Measurements from ENCODE around the gene TOX2. TPM values are rescaled to one million over a fixed set of nuclear protein-coding genes. Genes with fewer than 3 reads are reported as not detected.

TOX2 gene
- total RNA-seq, 1 experiment from 2014 or later = 1.7 TPM

DNA sequence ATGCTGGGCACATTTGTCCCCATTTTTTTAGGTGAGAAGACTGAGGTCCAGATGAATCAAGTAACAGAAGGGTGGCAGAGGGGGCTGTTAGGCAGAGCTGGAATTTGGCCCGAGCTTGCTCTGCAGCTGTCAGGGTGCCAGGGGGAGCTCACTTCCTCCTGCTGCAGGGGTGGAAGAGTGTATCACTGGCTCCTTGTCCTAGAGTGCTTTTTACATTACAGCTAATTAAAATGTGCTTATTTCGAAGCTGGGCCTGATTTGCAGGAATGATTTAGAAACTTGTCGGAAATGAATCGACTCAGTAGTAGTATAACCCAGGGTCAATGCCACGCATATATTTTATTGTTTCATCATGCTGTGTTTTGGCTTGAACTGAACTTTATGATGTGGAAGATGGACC lies 11.1 kb downstream of the TOX2 start:
- H3K36me3 Mint-ChIP-seq (ENCODE audit: insufficient read depth in 1 of 3, low read depth in 3 of 3) = no peaks in the 10 kb centered on the region
- DNase-seq = no peak
- H3K4me1 Mint-ChIP-seq = peaks cover 21 to 25% of the 10 kb centered on the region in 2 experiments
- Histone ChIP-seq H3K4me1 (ENCODE audit: insufficient read depth, low read length) (no peaks in the 10 kb centered on the region; the same call in 1 of the 2 replicates), H2BK20ac (ENCODE audit: low read depth, low read length, poor library complexity, severe bottlenecking) (no peak overlapping the region), H2BK15ac (ENCODE audit: low read depth, low read length) (no peak overlapping the region), H3T11ph (ENCODE audit: low read length) (no peak overlapping the region), H2AK5ac (ENCODE audit: insufficient read length, low read length) (no peak overlapping the region), H4K5ac (ENCODE audit: insufficient read length, low read depth, low read length) (no peak overlapping the region), H2BK120ac (ENCODE audit: low read depth, low read length, poor library complexity, severe bottlenecking) (no peak overlapping the region), H2AFZ (ENCODE audit: low read length) (no peak overlapping the region), H3K79me1 (ENCODE audit: insufficient read depth, low read depth, low read length, poor library complexity, severe bottlenecking) (no peaks in the 10 kb centered on the region), H2BK5ac (ENCODE audit: insufficient read length, low read length) (no peak overlapping the region), H4K20me1 (ENCODE audit: control insufficient read depth, insufficient read depth, insufficient read length) (no peaks in the 10 kb centered on the region), H3K4ac (ENCODE audit: low read depth, low read length) (no peak overlapping the region), H3K23ac (ENCODE audit: insufficient read length, low read depth, low read length) (no peak overlapping the region), H3K27me3 (ENCODE audit: insufficient read depth, low read length) (no peaks in the 10 kb centered on the region), H3K4me2 (ENCODE audit: insufficient read depth, insufficient read length, low read length) (no peak overlapping the region), H3K27ac (ENCODE audit: insufficient read length, low read depth, low read length) (no peak overlapping the region), H3K56ac (ENCODE audit: insufficient read length, low read depth, low read length) (no peak overlapping the region), H2BK12ac (ENCODE audit: insufficient read length, low read depth, low read length) (no peak overlapping the region), H3K9ac (ENCODE audit: extremely low read depth, insufficient read length, low read length) (no peak overlapping the region), H3K14ac (ENCODE audit: insufficient read depth, low read length) (no peak overlapping the region), H4K8ac (replicated peaks; ENCODE audit: insufficient read length, low read depth, low read length) (no peak overlapping the region), H3K79me2 (ENCODE audit: insufficient read depth, low read length) (no peaks in the 10 kb centered on the region), H3K9me3 (ENCODE audit: control insufficient read depth, low read depth, low read length) (no peaks in the 10 kb centered on the region), H4K91ac (ENCODE audit: insufficient read length, low read depth, low read length) (no peak overlapping the region), H3K23me2 (ENCODE audit: insufficient read length, low read depth, low read length, poor library complexity, severe bottlenecking) (no peaks in the 10 kb centered on the region), H3K18ac (ENCODE audit: insufficient read length, low read depth, low read length) (no peak overlapping the region)
- no peak overlapping the region for H3K4me3 Mint-ChIP-seq
- no CpG with 5 or more reads among the region's 5 CpGs for WGBS (ENCODE audit: extremely low coverage, insufficient read length, low lambda C conversion rate)
- no peak overlapping the region; a peak in 1 of 7 replicates for H3K27ac Mint-ChIP-seq
- TF ChIP-seq, protein P1, sequence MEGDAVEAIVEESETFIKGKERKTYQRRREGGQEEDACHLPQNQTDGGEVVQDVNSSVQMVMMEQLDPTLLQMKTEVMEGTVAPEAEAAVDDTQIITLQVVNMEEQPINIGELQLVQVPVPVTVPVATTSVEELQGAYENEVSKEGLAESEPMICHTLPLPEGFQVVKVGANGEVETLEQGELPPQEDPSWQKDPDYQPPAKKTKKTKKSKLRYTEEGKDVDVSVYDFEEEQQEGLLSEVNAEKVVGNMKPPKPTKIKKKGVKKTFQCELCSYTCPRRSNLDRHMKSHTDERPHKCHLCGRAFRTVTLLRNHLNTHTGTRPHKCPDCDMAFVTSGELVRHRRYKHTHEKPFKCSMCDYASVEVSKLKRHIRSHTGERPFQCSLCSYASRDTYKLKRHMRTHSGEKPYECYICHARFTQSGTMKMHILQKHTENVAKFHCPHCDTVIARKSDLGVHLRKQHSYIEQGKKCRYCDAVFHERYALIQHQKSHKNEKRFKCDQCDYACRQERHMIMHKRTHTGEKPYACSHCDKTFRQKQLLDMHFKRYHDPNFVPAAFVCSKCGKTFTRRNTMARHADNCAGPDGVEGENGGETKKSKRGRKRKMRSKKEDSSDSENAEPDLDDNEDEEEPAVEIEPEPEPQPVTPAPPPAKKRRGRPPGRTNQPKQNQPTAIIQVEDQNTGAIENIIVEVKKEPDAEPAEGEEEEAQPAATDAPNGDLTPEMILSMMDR (conservative IDR thresholded peaks at IDR 0.05) = no peak
- no peaks in the 10 kb centered on the region for H3K9me3 Mint-ChIP-seq
- H3K27me3 Mint-ChIP-seq (ENCODE audit: low read depth) = peaks cover 9% of the 10 kb centered on the region
